GM12878 (cell line): ENCODE results near the gene TBXT. TPM values are rescaled to one million over a fixed set of nuclear protein-coding genes. Genes with fewer than 3 reads are reported as not detected.

Experiments used
- ATAC-seq: fragments of 200-7000 bp; cut with Tn5 transposase; 3 replicates; pipeline ENCODE4 v1.9.1; 2020; ENCODE audit warnings: mild to moderate bottlenecking, moderate library complexity
- BruUV-seq: library from RNA; stranded (reverse); fragments of 400-500 nt; replicated peaks from 2 replicates; lab custom pipeline; 2021; lab: Mats Ljungman, UMichigan
- CTCF ChIA-PET: fragments of 300-600 bp; sonication (Branson Sonifier 250); formaldehyde crosslinking; extraction: SDS; loops from one replicate; lab custom pipeline; 2021; ENCODE audit warnings: inconsistent platforms; lab: Yijun Ruan, JAX
- POLR2A ChIA-PET: fragments of 350-600 bp; formaldehyde crosslinking; extraction: SDS; loops from one replicate; lab custom pipeline; 2021; ENCODE audit warnings: inconsistent platforms; lab: Charles Lee
- RAD21 ChIA-PET: fragments of 300-600 bp; sonication (Branson Sonifier 250); formaldehyde crosslinking; loops from one replicate; lab custom pipeline; 2023; ENCODE audit warnings: antibody characterized with exemption; ENCODE audit not compliant: unreplicated experiment; lab: Charles Lee
- SMC1A ChIA-PET: fragments of 300-600 bp; sonication (Branson Sonifier 250); formaldehyde crosslinking; loops from one replicate; lab custom pipeline; 2023; ENCODE audit not compliant: unreplicated experiment, uncharacterized antibody; lab: Charles Lee
- DNase-seq: peaks from one replicate; pipeline ENCODE4 v3.0.0-alpha.2; 2011; ENCODE audit warnings: low read depth, low spot score
- FAIRE-seq: peaks from 3 replicates; lab custom pipeline; 2011; peaks lifted over from hg19 to GRCh38; lab: Jason Lieb, UNC
- H2AFZ ChIP-seq: 2 replicates; pipeline ENCODE4 v1.6.0; 2011; ENCODE audit warnings: low read depth, low read length, control low read depth; ENCODE audit not compliant: control insufficient read depth
- H3K27ac ChIP-seq: 2 replicates; pipeline ENCODE4 v1.5.1; 2011; ENCODE audit warnings: control low read depth; ENCODE audit not compliant: control insufficient read depth, insufficient read depth
- H3K27me3 ChIP-seq, 2 experiments: replicated peaks in 1 of 2; 2 replicates each; pipeline versions ENCODE4 v1.6.0 to v1.6.1; 2011; ENCODE audit warnings: low read length in 1 of 2; ENCODE audit not compliant: control insufficient read depth in 2 of 2, insufficient read depth in 2 of 2
- H3K36me3 ChIP-seq, 2 experiments: 2 replicates each; pipeline ENCODE4 v1.5.1; 2011; ENCODE audit warnings: low read length in 1 of 2; ENCODE audit not compliant: control insufficient read depth in 2 of 2, insufficient read depth in 2 of 2
- H3K4me1 ChIP-seq: 2 replicates; pipeline ENCODE4 v1.6.1; 2011; ENCODE audit warnings: mild to moderate bottlenecking, low read length, moderate library complexity, mixed read lengths; ENCODE audit not compliant: control insufficient read depth, insufficient read depth
- H3K4me2 ChIP-seq: 2 replicates; pipeline ENCODE4 v1.6.0; 2011; ENCODE audit warnings: control low read depth; ENCODE audit not compliant: control insufficient read depth, insufficient read depth
- H3K4me3 ChIP-seq: fragments of 200-600 bp; sonication (generic); 2 replicates; pipeline ENCODE4 v1.5.1; 2016
- H3K79me2 ChIP-seq: 2 replicates; pipeline ENCODE4 v1.6.0; 2011; ENCODE audit warnings: low read length; ENCODE audit not compliant: control insufficient read depth, insufficient read depth
- H3K9ac ChIP-seq: 2 replicates; pipeline ENCODE4 v1.8.0; 2011; ENCODE audit warnings: low read length, control low read depth, mixed read lengths; ENCODE audit not compliant: control insufficient read depth, insufficient read depth
- H3K9me3 ChIP-seq: replicated peaks from 3 replicates; pipeline ENCODE4 v1.5.1; 2011; ENCODE audit warnings: mild to moderate bottlenecking, low read length; ENCODE audit not compliant: control insufficient read depth, insufficient read depth
- H4K20me1 ChIP-seq: 2 replicates; pipeline ENCODE4 v1.6.0; 2011; ENCODE audit not compliant: control insufficient read depth, insufficient read depth
- HDAC6 ChIP-seq: fragments of 200-600 bp; sonication (generic); IDR thresholded peaks from one replicate; pipeline ENCODE4 v1.8.0; 2017; ENCODE audit warnings: antibody characterized with exemption; ENCODE audit not compliant: unreplicated experiment
- WGBS: methylation state at CpG from one replicate; pipeline ENCODE4 v1.1.6; 2016; ENCODE audit warnings: low lambda C conversion rate; ENCODE audit not compliant: insufficient replicate concordance, insufficient coverage; ENCODE audit errors: missing lambda C conversion rate; 5-methylcytosine and 5-hydroxymethylcytosine counted together
- in situ Hi-C: fragments of 300-500 bp; cut with MboI; formaldehyde crosslinking; loops from 9 replicates; pipeline ENCODE4 v1.14.3; 2018; ENCODE audit warnings: mixed read lengths
- intact Hi-C: fragments of 100-400 bp; cut with micrococcal nuclease; formaldehyde crosslinking; loops from one replicate; pipeline ENCODE4 v1.14.2; 2022; ENCODE audit not compliant: unreplicated experiment
- polyA plus RNA-seq, 11 experiments: library from polyadenylated mRNA; depleted of rRNA in 4 of 11; unstranded in 6 of 11; stranded (reverse) in 5 of 11; fragments of >200 nt; fragmentation: Nextera tagmentation in 4 of 11; fragmentation: Illumina TruSeq in 1 of 11; extraction: Ambion mirVana in 4 of 11; extraction: Trizol in 1 of 11; gene quantifications; 1 replicate in 1 of 11; 2 replicates in 10 of 11; pipeline versions ENCODE4 v1.2.1 to v1.2.3, GENCODE V29; 2011 to 2016; ENCODE audit warnings: inconsistent platforms in 2 of 11, missing spikeins in 2 of 11, low read depth in 1 of 11
- total RNA-seq, 4 experiments: library from RNA; depleted of rRNA in 3 of 4; stranded (reverse); fragments of >200 nt in 3 of 4; fragmentation: Illumina TruSeq in 1 of 4; extraction: Trizol in 1 of 4; gene quantifications; 2 replicates each; pipeline versions ENCODE4 v1.2.1 to v1.2.3, GENCODE V29; 2013 to 2021
- TF ChIP-seq, protein P1 (sequence below), 3 experiments: IDR thresholded peaks in 2 of 3; conservative IDR thresholded peaks in 1 of 3; 2 replicates each; pipeline ENCODE4 v1.5.1; 2011; ENCODE audit warnings: low read depth in 3 of 3, low read length in 3 of 3, mild to moderate bottlenecking in 3 of 3, control low read depth in 2 of 3, moderate library complexity in 2 of 3, inconsistent platforms in 1 of 3, mixed read lengths in 1 of 3; ENCODE audit not compliant: control insufficient read depth in 2 of 3, insufficient read depth in 1 of 3; ENCODE audit errors: extremely low read depth in 1 of 3

The TBXT gene
- total and polyA plus RNA-seq, 10 of the 15 experiments (the other 5 are each of a cell fraction or from before 2014, with no cell fraction given), result 0.06 to 2.5 TPM; not detected in 8

GRCh38 chr6:166204852-166205650, 37.4 kb upstream of the TBXT start:
- RAD21 ChIA-PET, result no interaction called here
- Histone ChIP-seq H3K79me2 (no peaks in the 10 kb centered on the region), H3K4me3 (no peak overlapping the region), H3K9ac (no peak overlapping the region), H3K9me3 (no peaks in the 10 kb centered on the region; the same call in 2 of the 3 replicates), H3K4me2 (no peak overlapping the region), H4K20me1 (no peaks in the 10 kb centered on the region), H3K4me1 (peaks cover 25% of the 10 kb centered on the region), H3K36me3 (no peaks in the 10 kb centered on the region), H3K27me3 (no peaks in the 10 kb centered on the region), H2AFZ (no peak overlapping the region)
- 77% methylated on average over 17 of the region's 17 CpGs for WGBS
- DNase-seq, result no peak
- intact Hi-C loops (no loop called here), in situ Hi-C loops (no loop called here)
- CTCF ChIA-PET, result interaction anchor here (1.2 kb wide), 1 partner anchor 53 kb away, joined by 3 read pairs; no protein-coding TSS in a partner anchor
- no peak for ATAC-seq
- FAIRE-seq, result no peak
- POLR2A ChIA-PET, result no interaction called here
- BruUV-seq, result no TSS peak
- SMC1A ChIA-PET, result no interaction called here
- TF ChIP-seq, protein P1, sequence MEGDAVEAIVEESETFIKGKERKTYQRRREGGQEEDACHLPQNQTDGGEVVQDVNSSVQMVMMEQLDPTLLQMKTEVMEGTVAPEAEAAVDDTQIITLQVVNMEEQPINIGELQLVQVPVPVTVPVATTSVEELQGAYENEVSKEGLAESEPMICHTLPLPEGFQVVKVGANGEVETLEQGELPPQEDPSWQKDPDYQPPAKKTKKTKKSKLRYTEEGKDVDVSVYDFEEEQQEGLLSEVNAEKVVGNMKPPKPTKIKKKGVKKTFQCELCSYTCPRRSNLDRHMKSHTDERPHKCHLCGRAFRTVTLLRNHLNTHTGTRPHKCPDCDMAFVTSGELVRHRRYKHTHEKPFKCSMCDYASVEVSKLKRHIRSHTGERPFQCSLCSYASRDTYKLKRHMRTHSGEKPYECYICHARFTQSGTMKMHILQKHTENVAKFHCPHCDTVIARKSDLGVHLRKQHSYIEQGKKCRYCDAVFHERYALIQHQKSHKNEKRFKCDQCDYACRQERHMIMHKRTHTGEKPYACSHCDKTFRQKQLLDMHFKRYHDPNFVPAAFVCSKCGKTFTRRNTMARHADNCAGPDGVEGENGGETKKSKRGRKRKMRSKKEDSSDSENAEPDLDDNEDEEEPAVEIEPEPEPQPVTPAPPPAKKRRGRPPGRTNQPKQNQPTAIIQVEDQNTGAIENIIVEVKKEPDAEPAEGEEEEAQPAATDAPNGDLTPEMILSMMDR (IDR thresholded peaks at IDR 0.05 in 2 of 3, conservative IDR thresholded peaks at IDR 0.05 in 1 of 3; ENCODE audit: control insufficient read depth in 2 of 3, extremely low read depth in 1 of 3, insufficient read depth in 1 of 3, low read depth in 3 of 3, low read length in 3 of 3), result 0 out of 6 replicates have a peak, but pooled peaks of 1 of the 3 experiments have one; percentile 11
- no peak for TF ChIP-seq HDAC6
- TF ChIP-seq, all 136 proteins: peak for 1
- no peak overlapping the region for H3K27ac ChIP-seq
